Activated naive CD4-positive, alpha-beta T cell treated with anti-CD3 and anti-CD28 coated beads, Interleukin-2, amount 10 ng/mL, durations not matched to agents 7 days and 5 days (primary cell): ENCODE data around the gene STAG2.

Experiments
- CTCF ChIA-PET: fragments of 350-600 bp; sonication (Branson Sonifier 250); formaldehyde crosslinking; loops from one replicate; lab custom pipeline; 2021; ENCODE audit warnings: antibody characterized with exemption; lab: Charles Lee
- DNase-seq: peaks from one replicate; pipeline ENCODE4 v3.0.0-alpha.2; 2020
- H3K27ac Mint-ChIP-seq: one replicate; pipeline ENCODE4 v1.8.0; 2021; ENCODE audit warnings: mild to moderate bottlenecking, moderate library complexity, mixed read lengths
- H3K27me3 Mint-ChIP-seq: one replicate; pipeline ENCODE4 v1.8.0; 2021; ENCODE audit warnings: mild to moderate bottlenecking, mixed read lengths
- H3K36me3 Mint-ChIP-seq: one replicate; pipeline ENCODE4 v1.8.0; 2021; ENCODE audit warnings: mixed read lengths
- H3K4me1 Mint-ChIP-seq: one replicate; pipeline ENCODE4 v1.8.0; 2021; ENCODE audit warnings: mixed read lengths
- H3K4me3 Mint-ChIP-seq: one replicate; pipeline ENCODE4 v1.8.0; 2021; ENCODE audit warnings: mild to moderate bottlenecking, moderate library complexity, mixed read lengths
- H3K9me3 Mint-ChIP-seq: one replicate; pipeline ENCODE4 v1.8.0; 2021; ENCODE audit warnings: mixed read lengths

The STAG2 gene

DNA sequence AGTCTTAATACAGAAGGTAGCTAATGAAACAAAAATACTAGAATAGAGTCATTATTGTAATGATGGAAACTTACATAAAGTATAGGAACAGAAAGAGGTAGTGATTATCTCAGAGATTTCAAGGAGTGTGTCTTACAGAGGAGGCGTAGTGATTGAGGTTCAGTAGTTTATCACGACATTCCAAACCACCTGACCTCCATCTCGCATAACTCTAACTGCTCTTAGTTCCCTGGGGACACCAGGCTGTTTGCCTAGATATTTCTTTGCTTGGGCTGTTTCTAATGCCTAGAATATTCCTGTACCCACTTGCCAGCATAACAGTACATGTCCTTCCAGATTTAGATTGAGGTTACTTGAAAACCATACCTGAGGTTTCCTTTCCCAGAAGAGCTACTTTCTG is 29.1 kb downstream of the STAG2 start:
- no peaks in the 10 kb centered on the region for H3K9me3 Mint-ChIP-seq
- peak overlapping the region; percentile 30 for H3K27ac Mint-ChIP-seq
- H3K4me3 Mint-ChIP-seq, result no peak overlapping the region
- CTCF ChIA-PET, result no interaction called here
- H3K36me3 Mint-ChIP-seq, result peaks cover 9% of the 10 kb centered on the region
- DNase-seq, result no peak
- H3K27me3 Mint-ChIP-seq, result no peaks in the 10 kb centered on the region
- H3K4me1 Mint-ChIP-seq, result peaks cover 29% of the 10 kb centered on the region

DNA sequence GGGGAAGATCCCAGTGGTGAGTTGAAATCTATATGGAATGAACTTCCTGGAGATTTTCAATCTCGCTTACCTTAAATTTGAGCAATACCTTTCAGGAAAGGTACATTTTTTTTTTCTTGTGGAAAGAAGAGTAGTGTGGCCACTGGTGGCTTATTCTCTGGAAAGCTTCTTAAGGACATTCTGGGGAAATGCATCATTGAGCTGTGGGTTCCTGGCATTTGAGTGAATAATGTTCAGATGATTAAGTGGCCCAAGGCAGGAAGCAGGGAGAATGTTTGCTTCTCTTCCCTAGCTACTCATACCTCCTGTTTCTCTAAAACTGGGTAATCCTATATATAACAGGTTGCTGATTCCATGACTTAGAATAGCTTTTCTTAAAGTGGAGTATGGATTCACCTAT is 31.8 kb downstream of the STAG2 start:
- CTCF ChIA-PET, result no interaction called here
- no peak overlapping the region for H3K27ac Mint-ChIP-seq
- no peaks in the 10 kb centered on the region for H3K9me3 Mint-ChIP-seq
- no peaks in the 10 kb centered on the region for H3K27me3 Mint-ChIP-seq
- H3K36me3 Mint-ChIP-seq, result peaks cover 8% of the 10 kb centered on the region
- peaks cover 30% of the 10 kb centered on the region for H3K4me1 Mint-ChIP-seq
- no peak overlapping the region for H3K4me3 Mint-ChIP-seq
- DNase-seq, result no peak

DNA sequence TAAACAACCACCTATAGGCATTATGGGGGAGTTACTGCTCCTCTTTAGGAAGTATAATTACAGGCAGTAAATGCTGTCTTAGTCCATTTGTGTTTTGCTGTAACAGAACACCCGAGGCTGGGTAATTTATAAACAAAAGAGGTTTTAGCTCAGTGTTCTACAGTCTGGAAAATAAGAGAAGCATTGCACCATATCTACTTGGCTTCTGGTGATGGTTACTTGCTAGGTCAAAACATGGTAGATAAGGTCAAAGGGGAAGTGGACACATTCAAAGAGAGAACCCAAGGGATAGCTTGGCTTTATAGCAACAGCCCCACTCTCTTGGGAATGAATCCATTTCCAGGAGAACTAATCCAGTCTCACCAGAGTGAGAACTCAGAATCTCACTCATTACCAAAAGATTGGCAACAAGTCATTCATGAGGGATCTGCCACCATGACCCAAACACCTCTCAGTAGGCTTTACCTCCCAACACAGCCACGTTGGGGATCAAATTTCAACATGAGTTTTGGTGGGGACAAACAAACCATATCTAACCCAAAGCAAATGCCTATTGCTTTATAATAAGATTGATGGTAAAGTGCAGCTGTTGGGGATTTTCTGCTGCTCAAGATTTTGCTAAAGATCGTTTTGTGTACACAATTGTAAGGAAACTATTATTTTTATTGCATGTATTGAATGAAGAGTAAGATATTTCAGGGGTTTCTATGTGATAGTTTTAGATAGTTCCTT is 32.6 kb downstream of the STAG2 start:
- Mint-ChIP-seq H3K27me3 (no peaks in the 10 kb centered on the region), H3K9me3 (no peaks in the 10 kb centered on the region), H3K27ac (no peak overlapping the region), H3K4me3 (no peak overlapping the region), H3K36me3 (peaks cover 7% of the 10 kb centered on the region), H3K4me1 (peaks cover 24% of the 10 kb centered on the region)
- CTCF ChIA-PET, result no interaction called here
- DNase-seq, result no peak

DNA sequence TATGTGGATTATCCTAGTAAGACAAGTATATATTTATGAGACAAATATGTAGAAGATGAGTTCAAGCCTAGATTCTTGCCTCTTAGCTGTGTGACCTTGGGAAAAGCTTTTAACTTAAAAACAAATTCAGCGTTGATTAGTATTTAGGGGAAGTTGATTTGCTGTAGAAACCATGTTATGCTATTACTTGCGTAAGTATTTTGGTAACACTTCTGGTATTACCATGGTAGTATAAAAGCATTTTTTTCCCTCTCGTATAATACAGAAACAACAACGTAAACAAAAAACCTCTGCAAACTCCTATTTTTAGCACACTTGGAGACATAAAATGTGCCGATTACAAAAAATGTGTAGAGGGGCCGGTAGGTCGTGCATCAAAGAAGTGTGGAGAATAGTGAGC is 33.2 kb downstream of the STAG2 start:
- H3K4me3 Mint-ChIP-seq, result no peak overlapping the region
- H3K9me3 Mint-ChIP-seq, result no peaks in the 10 kb centered on the region
- H3K27me3 Mint-ChIP-seq, result no peaks in the 10 kb centered on the region
- no peak overlapping the region for H3K27ac Mint-ChIP-seq
- peaks cover 22% of the 10 kb centered on the region for H3K4me1 Mint-ChIP-seq
- CTCF ChIA-PET, result no interaction called here
- DNase-seq, result no peak
- H3K36me3 Mint-ChIP-seq, result peaks cover 8% of the 10 kb centered on the region

DNA sequence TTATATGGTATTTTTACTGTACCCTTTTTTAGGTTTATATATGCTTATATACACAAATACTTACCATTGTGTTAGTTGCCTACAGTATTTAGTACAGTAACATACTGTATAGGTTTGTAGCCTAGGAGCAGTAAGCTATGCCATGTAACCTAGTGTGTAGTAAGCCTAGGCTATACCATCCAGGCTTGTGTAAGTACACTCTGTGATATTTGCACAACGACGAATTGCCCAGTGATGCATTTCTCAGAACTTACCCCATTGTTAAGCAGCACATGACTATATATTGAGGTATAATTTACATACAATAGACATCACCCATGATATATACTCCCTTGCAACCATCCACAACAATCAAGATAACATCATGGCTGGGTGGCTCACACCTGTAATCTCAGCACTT is 40.1 kb downstream of the STAG2 start:
- CTCF ChIA-PET, result no interaction called here
- no peak overlapping the region for H3K4me3 Mint-ChIP-seq
- no peak for DNase-seq
- H3K27me3 Mint-ChIP-seq, result no peaks in the 10 kb centered on the region
- no peak overlapping the region for H3K27ac Mint-ChIP-seq
- H3K9me3 Mint-ChIP-seq, result no peaks in the 10 kb centered on the region
- H3K4me1 Mint-ChIP-seq, result peaks cover 12% of the 10 kb centered on the region
- peaks cover 10% of the 10 kb centered on the region for H3K36me3 Mint-ChIP-seq

DNA sequence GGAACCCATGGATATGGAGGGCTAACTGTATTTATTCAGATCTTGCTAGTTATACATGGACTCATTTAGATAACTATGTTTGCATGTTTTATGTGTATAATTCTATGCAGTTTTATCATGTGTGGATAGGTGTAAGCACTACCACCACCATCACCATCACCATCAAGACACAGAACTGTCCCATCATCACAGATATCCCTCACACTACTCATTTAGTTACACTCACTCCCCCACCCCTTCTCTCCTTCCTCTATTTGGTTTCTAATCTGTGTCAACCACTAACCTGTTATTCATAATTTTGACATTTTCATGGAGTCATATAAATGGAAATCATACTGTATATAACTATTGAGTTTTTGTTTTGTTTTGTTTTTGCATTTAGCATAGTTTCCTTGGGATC is 43.7 kb downstream of the STAG2 start:
- peaks cover 28% of the 10 kb centered on the region for H3K4me1 Mint-ChIP-seq
- H3K36me3 Mint-ChIP-seq, result peaks cover 12% of the 10 kb centered on the region
- H3K9me3 Mint-ChIP-seq, result no peaks in the 10 kb centered on the region
- no peak overlapping the region for H3K4me3 Mint-ChIP-seq
- no peak overlapping the region for H3K27ac Mint-ChIP-seq
- no peaks in the 10 kb centered on the region for H3K27me3 Mint-ChIP-seq
- CTCF ChIA-PET, result no interaction called here
- no peak for DNase-seq

DNA sequence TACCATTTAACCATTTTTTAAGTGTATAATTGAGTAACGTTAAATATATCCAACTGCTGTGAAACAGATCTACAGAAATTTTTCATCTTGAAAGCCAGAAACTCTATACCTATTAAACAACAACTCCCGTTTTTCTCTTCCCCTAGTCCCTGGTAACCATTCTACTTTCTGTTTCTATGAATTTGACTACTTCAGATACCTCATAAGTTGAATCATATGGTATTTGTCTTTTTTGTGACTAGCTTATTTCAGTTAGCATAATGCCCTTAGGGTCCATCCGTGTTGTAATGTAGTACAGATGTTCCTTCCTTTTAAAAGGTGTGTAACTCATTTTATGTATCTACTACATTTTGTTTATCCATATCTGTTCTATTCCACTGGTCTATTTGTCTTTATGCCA is 48.7 kb downstream of the STAG2 start:
- H3K36me3 Mint-ChIP-seq, result peaks cover 9% of the 10 kb centered on the region
- H3K9me3 Mint-ChIP-seq, result no peaks in the 10 kb centered on the region
- no peak overlapping the region for H3K4me3 Mint-ChIP-seq
- H3K27ac Mint-ChIP-seq, result peak overlapping the region; percentile 35
- no peaks in the 10 kb centered on the region for H3K27me3 Mint-ChIP-seq
- no peak for DNase-seq
- CTCF ChIA-PET, result no interaction called here
- H3K4me1 Mint-ChIP-seq, result peaks cover 35% of the 10 kb centered on the region

DNA sequence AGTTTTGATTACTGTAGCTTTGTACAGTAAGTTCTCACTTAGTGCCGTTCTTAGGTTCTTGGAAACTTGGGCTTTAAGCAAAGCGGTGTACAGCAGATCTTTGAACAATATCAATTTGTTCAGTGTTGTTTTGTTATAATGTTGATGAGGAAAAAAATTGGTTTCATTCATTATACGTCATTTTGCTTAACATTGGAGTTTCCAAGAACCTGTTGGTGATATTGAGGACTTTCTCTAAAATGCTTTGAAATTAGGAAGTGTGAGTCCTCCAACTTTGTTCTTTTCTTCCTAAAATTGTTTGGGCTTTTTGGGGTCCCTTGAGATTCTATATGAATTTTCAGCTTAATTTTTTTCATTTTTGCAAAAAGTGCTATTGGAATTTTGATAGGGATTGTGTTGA is 49.1 kb downstream of the STAG2 start:
- no peak for DNase-seq
- peaks cover 6% of the 10 kb centered on the region for H3K36me3 Mint-ChIP-seq
- no peaks in the 10 kb centered on the region for H3K27me3 Mint-ChIP-seq
- no peak overlapping the region for H3K4me3 Mint-ChIP-seq
- H3K9me3 Mint-ChIP-seq, result no peaks in the 10 kb centered on the region
- peaks cover 35% of the 10 kb centered on the region for H3K4me1 Mint-ChIP-seq
- CTCF ChIA-PET, result no interaction called here
- peak overlapping the region; percentile 35 for H3K27ac Mint-ChIP-seq

DNA sequence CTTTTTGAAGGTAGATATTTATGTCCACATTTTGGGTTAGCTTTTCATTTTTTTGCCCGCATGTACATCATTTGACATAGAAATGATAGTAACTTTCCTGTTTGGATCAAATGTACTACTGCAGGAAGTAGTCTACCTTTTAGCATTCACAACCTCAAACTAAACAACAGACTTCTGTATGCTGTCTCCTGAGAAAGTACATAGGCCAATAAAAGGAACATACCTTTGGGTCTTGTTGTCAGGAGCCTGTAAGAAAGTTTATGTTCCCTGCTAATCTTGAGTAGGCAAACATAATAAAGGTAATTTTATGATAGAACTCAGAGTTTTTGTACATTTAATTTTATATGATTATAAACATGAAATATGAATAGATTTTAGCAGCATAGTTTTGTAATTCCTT is 54.2 kb downstream of the STAG2 start:
- no peaks in the 10 kb centered on the region for H3K27me3 Mint-ChIP-seq
- no peaks in the 10 kb centered on the region for H3K9me3 Mint-ChIP-seq
- no peak overlapping the region for H3K27ac Mint-ChIP-seq
- no peak for DNase-seq
- H3K36me3 Mint-ChIP-seq, result no peaks in the 10 kb centered on the region
- H3K4me3 Mint-ChIP-seq, result no peak overlapping the region
- CTCF ChIA-PET, result interaction anchor here (1.3 kb wide), 1 partner anchor 46 kb away, joined by 3 read pairs; no protein-coding TSS in a partner anchor
- peaks cover 24% of the 10 kb centered on the region for H3K4me1 Mint-ChIP-seq

DNA sequence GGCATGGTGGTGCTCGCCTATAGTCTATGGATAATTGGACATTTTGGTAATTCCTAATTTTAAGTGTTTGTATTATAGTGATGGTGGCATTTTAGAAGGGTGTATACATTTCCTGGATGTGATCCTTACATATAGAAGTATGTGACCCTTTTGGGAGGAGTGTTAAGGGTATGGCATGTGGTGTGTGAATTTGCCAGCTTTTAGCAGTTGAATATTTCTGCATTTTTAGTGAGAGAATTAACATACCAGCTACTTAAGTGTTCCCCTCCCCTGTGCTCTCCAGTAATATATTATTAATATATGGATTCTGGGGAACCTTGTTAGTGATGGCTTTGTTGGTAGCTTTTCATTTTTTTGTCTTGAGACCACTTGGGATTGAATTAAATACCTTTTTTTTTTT is 55.3 kb downstream of the STAG2 start:
- no peak for DNase-seq
- no peak overlapping the region for H3K27ac Mint-ChIP-seq
- no peak overlapping the region for H3K4me3 Mint-ChIP-seq
- peaks cover 16% of the 10 kb centered on the region for H3K4me1 Mint-ChIP-seq
- no peaks in the 10 kb centered on the region for H3K36me3 Mint-ChIP-seq
- H3K9me3 Mint-ChIP-seq, result no peaks in the 10 kb centered on the region
- CTCF ChIA-PET, result interaction anchor here (1.2 kb wide), 1 partner anchor 31 kb away, joined by 3 read pairs; no protein-coding TSS in a partner anchor
- H3K27me3 Mint-ChIP-seq, result no peaks in the 10 kb centered on the region

DNA sequence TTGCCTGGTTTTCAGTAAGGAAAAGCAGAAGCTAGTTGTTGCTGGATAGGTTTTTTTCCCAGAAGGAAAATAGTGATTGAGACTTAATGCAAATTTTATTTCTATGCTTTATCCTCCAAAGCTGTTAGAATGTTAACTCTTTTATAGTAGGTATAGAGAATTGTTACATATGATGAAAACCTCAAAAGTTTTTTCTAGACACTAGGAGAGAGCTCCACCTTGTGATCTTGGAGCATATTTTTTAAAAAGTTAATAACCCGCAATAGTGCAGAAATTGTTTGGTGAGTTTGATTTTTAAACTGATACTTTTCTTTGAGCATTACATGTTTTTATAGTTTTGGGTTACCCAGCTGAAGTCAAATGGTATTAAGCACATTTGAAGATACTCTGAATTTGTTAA is 56.5 kb downstream of the STAG2 start:
- Mint-ChIP-seq H3K4me3 (no peak overlapping the region), H3K27me3 (no peaks in the 10 kb centered on the region), H3K9me3 (no peaks in the 10 kb centered on the region), H3K4me1 (peaks cover 15% of the 10 kb centered on the region), H3K27ac (no peak overlapping the region), H3K36me3 (peaks cover under 1% of the 10 kb centered on the region)
- no peak for DNase-seq
- CTCF ChIA-PET, result interaction anchor here (1.0 to 1.7 kb wide), 3 partner anchors 32 to 182 kb away, joined by 3 to 7 read pairs (median 3); no protein-coding TSS in a partner anchor

DNA sequence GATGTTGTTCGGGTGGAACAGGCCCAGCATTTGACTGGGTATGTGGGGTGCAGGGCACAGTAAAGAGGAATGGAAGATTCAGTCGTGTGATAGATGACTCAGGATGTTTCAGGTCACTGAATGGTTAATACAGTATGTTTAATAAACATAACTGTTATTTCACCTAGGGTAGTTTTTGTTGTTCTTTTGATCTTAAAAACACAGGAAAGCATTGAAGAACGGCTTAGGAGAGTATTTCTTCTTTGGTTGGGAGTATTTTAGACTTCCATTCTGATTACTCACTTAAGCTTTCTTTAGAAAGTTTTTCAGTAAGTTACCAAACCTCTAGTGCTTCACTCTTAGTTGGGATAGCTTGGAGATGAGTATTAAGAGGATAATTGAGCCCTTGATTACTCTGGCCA is 62.3 kb downstream of the STAG2 start:
- H3K27ac Mint-ChIP-seq, result no peak overlapping the region
- H3K9me3 Mint-ChIP-seq, result no peaks in the 10 kb centered on the region
- peaks cover 13% of the 10 kb centered on the region for H3K36me3 Mint-ChIP-seq
- CTCF ChIA-PET, result no interaction called here
- DNase-seq, result no peak
- no peak overlapping the region for H3K4me3 Mint-ChIP-seq
- H3K4me1 Mint-ChIP-seq, result no peaks in the 10 kb centered on the region
- H3K27me3 Mint-ChIP-seq, result no peaks in the 10 kb centered on the region

DNA sequence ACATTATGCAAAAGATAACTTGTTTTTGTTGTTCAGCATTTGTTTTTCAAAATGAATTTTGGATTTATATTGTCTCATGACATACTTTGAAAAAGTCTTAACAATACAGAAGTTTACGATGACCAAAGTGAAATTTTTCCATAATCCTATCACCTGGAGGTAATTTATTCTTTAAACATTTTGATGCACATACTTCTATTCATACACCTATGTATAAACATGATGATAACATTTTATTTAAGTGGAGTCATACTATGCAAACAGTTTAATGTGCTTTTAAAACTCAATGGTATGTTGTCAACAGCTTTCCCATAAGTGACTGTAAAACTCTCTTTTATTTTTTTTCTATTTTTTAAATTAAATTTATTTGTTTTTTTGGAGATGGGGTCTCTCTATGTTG is 65.0 kb downstream of the STAG2 start:
- no peak for DNase-seq
- Mint-ChIP-seq H3K36me3 (peaks cover 13% of the 10 kb centered on the region), H3K27ac (no peak overlapping the region), H3K9me3 (no peaks in the 10 kb centered on the region), H3K4me1 (no peaks in the 10 kb centered on the region), H3K4me3 (no peak overlapping the region), H3K27me3 (no peaks in the 10 kb centered on the region)
- CTCF ChIA-PET, result no interaction called here

DNA sequence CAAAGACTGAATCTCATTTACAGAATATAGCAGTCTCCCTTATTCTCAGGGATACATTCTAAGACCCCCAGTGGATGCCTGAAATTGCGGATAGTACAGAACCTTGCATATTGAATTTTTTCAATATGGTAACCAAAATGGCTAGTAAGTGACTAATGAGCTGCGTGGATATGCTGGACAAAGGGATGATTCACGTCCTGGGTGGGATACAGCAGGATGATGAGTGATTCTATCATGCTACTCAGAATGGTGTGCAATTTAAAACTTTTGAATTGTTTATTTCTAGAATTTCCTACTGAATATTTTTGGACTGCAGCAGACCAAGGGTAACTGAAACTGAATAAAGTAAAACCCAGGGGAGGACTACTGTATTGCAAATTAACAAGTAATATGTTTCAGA is 66.7 kb downstream of the STAG2 start:
- H3K4me3 Mint-ChIP-seq, result no peak overlapping the region
- H3K27ac Mint-ChIP-seq, result no peak overlapping the region
- no peaks in the 10 kb centered on the region for H3K4me1 Mint-ChIP-seq
- CTCF ChIA-PET, result no interaction called here
- H3K9me3 Mint-ChIP-seq, result no peaks in the 10 kb centered on the region
- DNase-seq, result no peak
- H3K27me3 Mint-ChIP-seq, result no peaks in the 10 kb centered on the region
- H3K36me3 Mint-ChIP-seq, result peaks cover 12% of the 10 kb centered on the region

DNA sequence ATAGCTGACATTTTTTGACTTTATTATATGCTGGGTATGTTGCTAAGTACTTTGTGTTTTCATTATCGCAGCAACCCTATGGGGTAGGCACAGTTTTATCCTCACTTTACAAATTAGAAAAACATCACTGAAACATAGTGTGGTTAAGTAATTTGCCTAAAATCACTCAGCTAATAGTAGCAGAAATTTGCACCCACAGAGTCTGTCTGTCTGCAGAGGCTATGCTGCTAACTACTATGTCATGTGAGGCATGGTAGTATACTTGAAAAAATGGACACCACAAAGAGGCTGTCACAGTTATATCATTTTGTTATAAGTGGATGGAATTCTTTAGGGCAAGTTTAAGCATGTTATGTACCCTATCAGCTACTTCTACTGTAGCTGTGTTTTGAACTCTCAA is 69.0 kb downstream of the STAG2 start:
- no peak overlapping the region for H3K4me3 Mint-ChIP-seq
- no peaks in the 10 kb centered on the region for H3K27me3 Mint-ChIP-seq
- CTCF ChIA-PET, result no interaction called here
- no peaks in the 10 kb centered on the region for H3K4me1 Mint-ChIP-seq
- H3K27ac Mint-ChIP-seq, result no peak overlapping the region
- peaks cover 13% of the 10 kb centered on the region for H3K36me3 Mint-ChIP-seq
- H3K9me3 Mint-ChIP-seq, result no peaks in the 10 kb centered on the region
- no peak for DNase-seq
